T-helper 1 cell treated with Interleukin-12 subunit alpha and Interleukin-12 subunit beta and Interleukin-4 antibody, amounts not matched to agents 30 μg/mL and 1 μg/mL, for 36 hours (primary cell): ENCODE results near the gene SLC4A4.

Experiments
- H3K27ac Mint-ChIP-seq: one replicate; pipeline ENCODE4 v1.8.0; 2021; ENCODE audit warnings: mild to moderate bottlenecking, mixed read lengths
- H3K27me3 Mint-ChIP-seq: one replicate; pipeline ENCODE4 v1.8.0; 2021; ENCODE audit warnings: low read depth, mixed read lengths
- H3K36me3 Mint-ChIP-seq: one replicate; pipeline ENCODE4 v1.8.0; 2021; ENCODE audit warnings: low read depth, mixed read lengths
- H3K4me1 Mint-ChIP-seq: one replicate; pipeline ENCODE4 v1.8.0; 2021; ENCODE audit warnings: low read depth, mixed read lengths
- H3K4me3 Mint-ChIP-seq: one replicate; pipeline ENCODE4 v1.8.0; 2021; ENCODE audit warnings: mild to moderate bottlenecking, moderate library complexity, mixed read lengths
- H3K9me3 Mint-ChIP-seq: one replicate; pipeline ENCODE4 v1.8.0; 2021; ENCODE audit warnings: mixed read lengths

The SLC4A4 gene

GRCh38 chr4:71616168-71616811 is 277.5 kb downstream of the SLC4A4 start:
- H3K27ac Mint-ChIP-seq, result no peak overlapping the region
- no peaks in the 10 kb centered on the region for H3K36me3 Mint-ChIP-seq
- H3K4me3 Mint-ChIP-seq, result no peak overlapping the region
- H3K9me3 Mint-ChIP-seq, result peaks cover 5% of the 10 kb centered on the region
- H3K4me1 Mint-ChIP-seq, result no peaks in the 10 kb centered on the region
- H3K27me3 Mint-ChIP-seq, result no peaks in the 10 kb centered on the region
